GM12878 (cell line): ENCODE measurements around the gene AIFM3. TPM values are rescaled to one million over a fixed set of nuclear protein-coding genes. Genes with fewer than 3 reads are reported as not detected.

Experiments
- ATAC-seq: fragments of 200-7000 bp; cut with Tn5 transposase; 3 replicates; pipeline ENCODE4 v1.9.1; 2020; ENCODE audit warnings: mild to moderate bottlenecking, moderate library complexity
- BruUV-seq: library from RNA; stranded (reverse); fragments of 400-500 nt; replicated peaks from 2 replicates; lab custom pipeline; 2021; lab: Mats Ljungman, UMichigan
- CTCF ChIA-PET: fragments of 300-600 bp; sonication (Branson Sonifier 250); formaldehyde crosslinking; extraction: SDS; loops from one replicate; lab custom pipeline; 2021; ENCODE audit warnings: inconsistent platforms; lab: Yijun Ruan, JAX
- POLR2A ChIA-PET: fragments of 350-600 bp; formaldehyde crosslinking; extraction: SDS; loops from one replicate; lab custom pipeline; 2021; ENCODE audit warnings: inconsistent platforms; lab: Charles Lee
- RAD21 ChIA-PET: fragments of 300-600 bp; sonication (Branson Sonifier 250); formaldehyde crosslinking; loops from one replicate; lab custom pipeline; 2023; ENCODE audit warnings: antibody characterized with exemption; ENCODE audit not compliant: unreplicated experiment; lab: Charles Lee
- SMC1A ChIA-PET: fragments of 300-600 bp; sonication (Branson Sonifier 250); formaldehyde crosslinking; loops from one replicate; lab custom pipeline; 2023; ENCODE audit not compliant: unreplicated experiment, uncharacterized antibody; lab: Charles Lee
- DNase-seq: peaks from one replicate; pipeline ENCODE4 v3.0.0-alpha.2; 2011; ENCODE audit warnings: low read depth, low spot score
- FAIRE-seq: peaks from 3 replicates; lab custom pipeline; 2011; peaks lifted over from hg19 to GRCh38; lab: Jason Lieb, UNC
- H2AFZ ChIP-seq: 2 replicates; pipeline ENCODE4 v1.6.0; 2011; ENCODE audit warnings: low read depth, low read length, control low read depth; ENCODE audit not compliant: control insufficient read depth
- H3K27ac ChIP-seq: 2 replicates; pipeline ENCODE4 v1.5.1; 2011; ENCODE audit warnings: control low read depth; ENCODE audit not compliant: control insufficient read depth, insufficient read depth
- H3K27me3 ChIP-seq, 2 experiments: replicated peaks in 1 of 2; 2 replicates each; pipeline versions ENCODE4 v1.6.0 to v1.6.1; 2011; ENCODE audit warnings: low read length in 1 of 2; ENCODE audit not compliant: control insufficient read depth in 2 of 2, insufficient read depth in 2 of 2
- H3K36me3 ChIP-seq, 2 experiments: 2 replicates each; pipeline ENCODE4 v1.5.1; 2011; ENCODE audit warnings: low read length in 1 of 2; ENCODE audit not compliant: control insufficient read depth in 2 of 2, insufficient read depth in 2 of 2
- H3K4me1 ChIP-seq: 2 replicates; pipeline ENCODE4 v1.6.1; 2011; ENCODE audit warnings: mild to moderate bottlenecking, low read length, moderate library complexity, mixed read lengths; ENCODE audit not compliant: control insufficient read depth, insufficient read depth
- H3K4me2 ChIP-seq: 2 replicates; pipeline ENCODE4 v1.6.0; 2011; ENCODE audit warnings: control low read depth; ENCODE audit not compliant: control insufficient read depth, insufficient read depth
- H3K4me3 ChIP-seq: fragments of 200-600 bp; sonication (generic); 2 replicates; pipeline ENCODE4 v1.5.1; 2016
- H3K79me2 ChIP-seq: 2 replicates; pipeline ENCODE4 v1.6.0; 2011; ENCODE audit warnings: low read length; ENCODE audit not compliant: control insufficient read depth, insufficient read depth
- H3K9ac ChIP-seq: 2 replicates; pipeline ENCODE4 v1.8.0; 2011; ENCODE audit warnings: low read length, control low read depth, mixed read lengths; ENCODE audit not compliant: control insufficient read depth, insufficient read depth
- H3K9me3 ChIP-seq: replicated peaks from 3 replicates; pipeline ENCODE4 v1.5.1; 2011; ENCODE audit warnings: mild to moderate bottlenecking, low read length; ENCODE audit not compliant: control insufficient read depth, insufficient read depth
- H4K20me1 ChIP-seq: 2 replicates; pipeline ENCODE4 v1.6.0; 2011; ENCODE audit not compliant: control insufficient read depth, insufficient read depth
- TBL1XR1 ChIP-seq: IDR thresholded peaks from 2 replicates; pipeline ENCODE4 v1.6.1; 2012; ENCODE audit warnings: low read depth, low read length, improper control_type of control experiment
- WGBS: methylation state at CpG from one replicate; pipeline ENCODE4 v1.1.6; 2016; ENCODE audit warnings: low lambda C conversion rate; ENCODE audit not compliant: insufficient replicate concordance, insufficient coverage; ENCODE audit errors: missing lambda C conversion rate; 5-methylcytosine and 5-hydroxymethylcytosine counted together
- in situ Hi-C: fragments of 300-500 bp; cut with MboI; formaldehyde crosslinking; loops from 9 replicates; pipeline ENCODE4 v1.14.3; 2018; ENCODE audit warnings: mixed read lengths
- intact Hi-C: fragments of 100-400 bp; cut with micrococcal nuclease; formaldehyde crosslinking; loops from one replicate; pipeline ENCODE4 v1.14.2; 2022; ENCODE audit not compliant: unreplicated experiment
- polyA plus RNA-seq, 11 experiments: library from polyadenylated mRNA; depleted of rRNA in 4 of 11; unstranded in 6 of 11; stranded (reverse) in 5 of 11; fragments of >200 nt; fragmentation: Nextera tagmentation in 4 of 11; fragmentation: Illumina TruSeq in 1 of 11; extraction: Ambion mirVana in 4 of 11; extraction: Trizol in 1 of 11; gene quantifications; 1 replicate in 1 of 11; 2 replicates in 10 of 11; pipeline versions ENCODE4 v1.2.1 to v1.2.3, GENCODE V29; 2011 to 2016; ENCODE audit warnings: inconsistent platforms in 2 of 11, missing spikeins in 2 of 11, low read depth in 1 of 11
- total RNA-seq, 4 experiments: library from RNA; depleted of rRNA in 3 of 4; stranded (reverse); fragments of >200 nt in 3 of 4; fragmentation: Illumina TruSeq in 1 of 4; extraction: Trizol in 1 of 4; gene quantifications; 2 replicates each; pipeline versions ENCODE4 v1.2.1 to v1.2.3, GENCODE V29; 2013 to 2021
- TF ChIP-seq, protein P1 (sequence below): IDR thresholded peaks from 2 replicates; pipeline ENCODE4 v1.6.1; 2011; ENCODE audit warnings: mild to moderate bottlenecking, low read depth, low read length, moderate library complexity; ENCODE audit not compliant: insufficient replicate concordance

AIFM3 gene
- total and polyA plus RNA-seq, 10 of the 15 experiments (the other 5 are each of a cell fraction or from before 2014, with no cell fraction given), result 0.06 to 0.34 (median 0.21) TPM; not detected in 6

DNA sequence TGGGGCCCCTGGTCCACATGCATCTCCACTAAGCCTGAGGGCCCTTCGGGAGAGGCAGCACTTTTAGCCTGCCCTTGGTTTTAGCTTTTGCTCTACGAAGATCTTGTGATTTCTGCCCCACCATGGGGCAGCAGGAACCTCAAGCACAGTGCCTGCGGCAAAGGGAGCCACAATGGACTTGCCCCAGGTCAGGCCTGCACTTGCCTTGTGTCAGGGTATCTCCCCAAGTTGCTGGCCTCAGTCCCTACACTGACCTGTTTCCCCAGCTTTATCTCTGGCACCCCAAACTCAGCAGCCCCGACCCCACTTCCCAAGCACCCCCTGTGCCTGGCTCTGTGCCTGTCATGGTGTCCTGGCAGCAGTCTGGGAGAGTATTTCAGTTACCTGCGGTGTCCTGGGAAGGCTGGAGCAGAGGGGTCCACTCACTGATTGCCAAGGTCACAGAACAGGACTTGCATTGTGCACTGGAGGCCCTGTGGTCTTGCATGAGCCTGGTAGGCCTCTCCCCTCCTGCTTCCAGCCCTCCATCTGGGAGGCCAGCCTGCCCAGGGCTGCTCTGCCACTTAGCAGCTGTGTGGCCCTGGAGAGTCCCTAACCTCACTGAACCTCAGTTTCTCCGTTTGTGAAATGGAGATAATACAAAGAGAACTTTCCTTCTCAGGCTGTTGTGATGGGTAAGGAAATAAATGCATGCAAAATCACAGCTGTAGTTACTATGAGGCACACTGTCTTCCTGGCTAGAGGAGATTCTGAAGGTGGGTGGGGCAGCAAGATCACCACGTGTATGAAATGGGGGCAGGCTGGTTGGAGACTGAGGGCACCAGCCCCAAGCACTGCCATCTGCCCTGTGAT, 3.6 kb upstream of the AIFM3 start:
- intact Hi-C loops, result no loop called here

More for the DNA sequence above, 3.6 kb upstream of the AIFM3 start:
- POLR2A ChIA-PET, result no interaction called here
- Histone ChIP-seq H2AFZ (no peak overlapping the region), H3K4me1 (peaks cover 3% of the 10 kb centered on the region), H3K4me2 (no peak overlapping the region), H3K27ac (no peak overlapping the region), H3K4me3 (no peak overlapping the region), H3K9ac (no peak overlapping the region), H3K9me3 (no peaks in the 10 kb centered on the region), H4K20me1 (no peaks in the 10 kb centered on the region; the same call in 1 of the 2 replicates), H3K27me3 (peaks cover 2 to 4% of the 10 kb centered on the region in 2 experiments; a peak in 3 of 4 replicates), H3K36me3 (no peaks in the 10 kb centered on the region), H3K79me2 (no peaks in the 10 kb centered on the region)
- no TSS peak for BruUV-seq
- 20% methylated on average over 7 of the region's 7 CpGs for WGBS
- ATAC-seq (no peak), FAIRE-seq (no peak), DNase-seq (no peak)
- in situ Hi-C loops, result no loop called here
- CTCF ChIA-PET, result interaction anchor here (1.8 kb wide), 1 partner anchor 18 kb away, joined by 4 read pairs; the partner anchor contains the start of gene LZTR1
- SMC1A ChIA-PET, result no interaction called here
- TF ChIP-seq, protein P1, sequence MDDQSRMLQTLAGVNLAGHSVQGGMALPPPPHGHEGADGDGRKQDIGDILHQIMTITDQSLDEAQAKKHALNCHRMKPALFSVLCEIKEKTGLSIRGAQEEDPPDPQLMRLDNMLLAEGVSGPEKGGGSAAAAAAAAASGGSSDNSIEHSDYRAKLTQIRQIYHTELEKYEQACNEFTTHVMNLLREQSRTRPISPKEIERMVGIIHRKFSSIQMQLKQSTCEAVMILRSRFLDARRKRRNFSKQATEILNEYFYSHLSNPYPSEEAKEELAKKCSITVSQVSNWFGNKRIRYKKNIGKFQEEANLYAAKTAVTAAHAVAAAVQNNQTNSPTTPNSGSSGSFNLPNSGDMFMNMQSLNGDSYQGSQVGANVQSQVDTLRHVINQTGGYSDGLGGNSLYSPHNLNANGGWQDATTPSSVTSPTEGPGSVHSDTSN, result no peak
- no peak for TF ChIP-seq TBL1XR1
- RAD21 ChIA-PET, result no interaction called here
